Mesothelial cell of epicardium (in vitro differentiated cells): Measurements from ENCODE around the gene CPN2. TPM values are rescaled to one million over a fixed set of nuclear protein-coding genes. Genes with fewer than 3 reads are reported as not detected.

Experiments used
- DNase-seq, 2 experiments: peaks; one replicate each; pipeline ENCODE4 v3.0.0; 2021; ENCODE audit warnings: low spot score in 2 of 2; ENCODE audit not compliant: unreplicated experiment in 2 of 2
- H3K27ac Mint-ChIP-seq: 2 replicates; pipeline ENCODE4 v1.8.0; 2021; ENCODE audit warnings: mixed read lengths
- H3K27me3 Mint-ChIP-seq: 2 replicates; pipeline ENCODE4 v1.8.0; 2021; ENCODE audit warnings: low read depth, mixed read lengths
- H3K36me3 Mint-ChIP-seq: 2 replicates; pipeline ENCODE4 v1.8.0; 2021; ENCODE audit warnings: mixed read lengths
- H3K4me1 Mint-ChIP-seq: 2 replicates; pipeline ENCODE4 v1.8.0; 2021; ENCODE audit warnings: mixed read lengths
- H3K4me3 Mint-ChIP-seq: 2 replicates; pipeline ENCODE4 v1.8.0; 2021; ENCODE audit warnings: mild to moderate bottlenecking, moderate library complexity, mixed read lengths
- H3K9me3 Mint-ChIP-seq: 2 replicates; pipeline ENCODE4 v1.8.0; 2021; ENCODE audit warnings: mixed read lengths
- total RNA-seq: library from RNA; stranded (reverse); gene quantifications from 3 replicates; pipeline ENCODE4 v1.2.1, GENCODE V29; 2021
- TF ChIP-seq, protein P1 (sequence below): fragments of 200-600 bp; sonication (generic); IDR thresholded peaks from one replicate; pipeline ENCODE4 v1.5.0; 2021; ENCODE audit warnings: antibody characterized with exemption; ENCODE audit not compliant: unreplicated experiment

Gene CPN2
- total RNA-seq, 1 donor from 2014 or later, result not detected

DNA sequence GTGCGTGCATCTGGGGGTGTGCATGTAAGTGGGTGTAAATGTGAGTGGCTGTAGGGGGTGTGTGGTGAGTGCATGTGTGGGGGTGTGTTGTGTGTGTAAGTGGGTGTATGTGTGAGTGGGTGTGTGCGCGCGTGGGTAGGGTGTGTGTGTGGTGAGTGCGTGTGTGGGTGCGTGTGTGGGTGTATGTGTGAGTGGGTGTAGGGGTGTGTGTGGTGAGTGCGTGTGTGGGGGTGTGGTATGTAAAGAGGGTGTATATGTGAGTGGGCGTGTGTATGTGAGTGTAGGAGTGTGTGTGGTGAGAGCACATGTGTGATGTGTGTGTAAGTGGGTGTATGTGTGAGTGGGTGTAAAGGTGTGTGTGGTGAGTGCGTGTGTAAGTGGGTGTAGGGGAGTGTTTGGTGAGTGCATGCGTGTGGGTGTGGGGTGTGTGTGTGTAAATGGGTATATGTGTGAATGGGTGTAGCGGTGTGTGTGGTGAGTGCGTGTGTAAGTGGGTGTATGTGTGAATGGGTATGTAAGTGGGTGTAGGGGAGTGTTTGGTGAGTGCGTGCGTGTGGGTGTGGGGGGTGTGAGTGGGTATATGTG lies 916 bp upstream of the CPN2 start:
- TF ChIP-seq, protein P1, sequence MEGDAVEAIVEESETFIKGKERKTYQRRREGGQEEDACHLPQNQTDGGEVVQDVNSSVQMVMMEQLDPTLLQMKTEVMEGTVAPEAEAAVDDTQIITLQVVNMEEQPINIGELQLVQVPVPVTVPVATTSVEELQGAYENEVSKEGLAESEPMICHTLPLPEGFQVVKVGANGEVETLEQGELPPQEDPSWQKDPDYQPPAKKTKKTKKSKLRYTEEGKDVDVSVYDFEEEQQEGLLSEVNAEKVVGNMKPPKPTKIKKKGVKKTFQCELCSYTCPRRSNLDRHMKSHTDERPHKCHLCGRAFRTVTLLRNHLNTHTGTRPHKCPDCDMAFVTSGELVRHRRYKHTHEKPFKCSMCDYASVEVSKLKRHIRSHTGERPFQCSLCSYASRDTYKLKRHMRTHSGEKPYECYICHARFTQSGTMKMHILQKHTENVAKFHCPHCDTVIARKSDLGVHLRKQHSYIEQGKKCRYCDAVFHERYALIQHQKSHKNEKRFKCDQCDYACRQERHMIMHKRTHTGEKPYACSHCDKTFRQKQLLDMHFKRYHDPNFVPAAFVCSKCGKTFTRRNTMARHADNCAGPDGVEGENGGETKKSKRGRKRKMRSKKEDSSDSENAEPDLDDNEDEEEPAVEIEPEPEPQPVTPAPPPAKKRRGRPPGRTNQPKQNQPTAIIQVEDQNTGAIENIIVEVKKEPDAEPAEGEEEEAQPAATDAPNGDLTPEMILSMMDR, result no peak
- DNase-seq, result no peak
- H3K27ac Mint-ChIP-seq, result no peak overlapping the region
- no peaks in the 10 kb centered on the region for H3K36me3 Mint-ChIP-seq
- peaks cover 11% of the 10 kb centered on the region for H3K27me3 Mint-ChIP-seq
- H3K9me3 Mint-ChIP-seq, result no peaks in the 10 kb centered on the region
- H3K4me1 Mint-ChIP-seq, result no peaks in the 10 kb centered on the region
- H3K4me3 Mint-ChIP-seq, result no peak overlapping the region

DNA sequence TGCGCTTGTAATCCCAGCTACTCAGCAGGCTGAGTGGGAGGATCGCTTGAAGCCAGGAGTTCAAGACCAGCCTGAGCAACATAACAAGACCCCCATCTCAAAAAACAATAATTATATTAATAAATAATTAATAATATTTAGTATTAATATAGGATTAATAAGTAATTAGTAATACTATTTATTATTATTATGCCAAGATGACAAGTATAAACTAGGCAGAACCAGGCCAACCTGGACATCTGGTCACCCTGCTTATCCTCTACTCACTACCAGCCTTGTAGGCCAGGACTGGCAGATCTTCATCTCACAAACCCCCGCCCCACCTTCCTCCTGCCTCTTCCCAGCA lies 429 bp downstream of the CPN2 start:
- Mint-ChIP-seq H3K9me3 (no peaks in the 10 kb centered on the region), H3K36me3 (no peaks in the 10 kb centered on the region), H3K27ac (no peak overlapping the region), H3K4me1 (no peaks in the 10 kb centered on the region), H3K27me3 (peaks cover 5% of the 10 kb centered on the region), H3K4me3 (no peak overlapping the region)
- no peak for DNase-seq
- TF ChIP-seq, protein P1, result no peak

DNA sequence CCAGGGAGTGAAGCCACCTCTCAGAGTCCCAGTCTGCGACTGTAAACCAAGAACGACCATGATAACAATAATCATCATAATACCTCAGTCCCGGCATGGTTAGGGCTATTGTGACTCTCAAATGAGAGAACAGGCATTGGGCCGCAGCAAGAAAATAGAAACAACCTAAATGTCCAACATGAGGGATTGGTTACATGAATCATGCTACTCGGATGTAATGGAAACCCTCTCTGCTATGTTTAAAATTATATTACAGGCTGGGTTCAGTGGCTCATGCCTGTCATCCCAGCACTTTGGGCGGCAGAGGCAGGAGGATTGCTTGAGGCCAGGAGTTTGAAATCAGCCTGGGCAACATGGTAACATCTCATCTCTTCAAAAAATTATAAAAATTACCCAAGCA lies 2.8 kb downstream of the CPN2 start:
- H3K4me3 Mint-ChIP-seq, result no peak overlapping the region
- H3K4me1 Mint-ChIP-seq, result peaks cover 5% of the 10 kb centered on the region
- H3K9me3 Mint-ChIP-seq, result no peaks in the 10 kb centered on the region
- TF ChIP-seq, protein P1, result no peak
- no peaks in the 10 kb centered on the region for H3K36me3 Mint-ChIP-seq
- DNase-seq, result no peak
- H3K27me3 Mint-ChIP-seq, result peaks cover 7% of the 10 kb centered on the region
- H3K27ac Mint-ChIP-seq, result no peak overlapping the region

DNA sequence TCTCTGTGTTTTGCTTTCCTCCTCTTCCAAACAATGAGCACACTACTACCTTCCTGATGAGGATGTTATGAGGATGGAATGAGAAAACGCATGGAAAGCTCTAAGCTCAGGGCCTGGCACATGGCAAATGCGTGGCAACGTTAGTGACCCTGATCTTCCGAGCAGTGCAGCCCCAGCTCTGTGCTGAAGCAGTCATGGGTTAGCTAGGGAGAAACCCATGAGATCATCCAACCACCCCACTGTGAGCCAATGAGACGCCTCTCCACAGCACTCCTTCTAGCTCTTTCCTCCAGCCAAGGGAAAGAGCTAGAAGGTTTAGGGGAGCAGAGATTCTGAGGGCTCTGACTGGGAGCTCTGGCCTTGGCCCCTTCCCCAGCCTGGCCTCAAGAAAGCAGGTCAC lies 4.5 kb downstream of the CPN2 start:
- H3K27me3 Mint-ChIP-seq, result peaks cover 15% of the 10 kb centered on the region
- DNase-seq, result no peak
- H3K36me3 Mint-ChIP-seq, result no peaks in the 10 kb centered on the region
- H3K4me3 Mint-ChIP-seq, result no peak overlapping the region
- no peak overlapping the region for H3K27ac Mint-ChIP-seq
- no peaks in the 10 kb centered on the region for H3K9me3 Mint-ChIP-seq
- peaks cover 5% of the 10 kb centered on the region for H3K4me1 Mint-ChIP-seq
- TF ChIP-seq, protein P1, result no peak

DNA sequence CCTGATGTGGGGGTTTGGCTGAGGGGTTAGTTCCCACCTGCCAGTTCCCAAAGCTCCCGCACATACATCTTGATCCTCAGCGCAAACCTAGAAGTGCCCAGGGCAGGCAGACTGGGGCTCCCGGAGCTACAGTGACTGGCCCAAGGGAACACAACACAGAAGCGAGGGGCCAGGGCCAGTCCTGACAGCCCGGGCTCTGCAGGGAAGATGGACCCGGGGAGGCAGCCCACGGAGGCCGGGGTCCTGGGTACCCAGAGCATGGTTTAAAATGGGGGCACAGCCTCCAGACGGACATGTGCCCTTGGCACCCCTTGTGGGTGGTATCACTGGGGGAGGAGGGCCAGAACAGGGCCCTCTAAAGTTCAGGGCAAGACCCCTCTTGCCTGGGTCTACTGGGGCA lies 5.1 kb downstream of the CPN2 start:
- Mint-ChIP-seq H3K4me3 (no peak overlapping the region), H3K27ac (no peak overlapping the region), H3K4me1 (peaks cover 5% of the 10 kb centered on the region), H3K9me3 (no peaks in the 10 kb centered on the region), H3K27me3 (peaks cover 15% of the 10 kb centered on the region), H3K36me3 (no peaks in the 10 kb centered on the region)
- TF ChIP-seq, protein P1, result no peak
- DNase-seq, result no peak

DNA sequence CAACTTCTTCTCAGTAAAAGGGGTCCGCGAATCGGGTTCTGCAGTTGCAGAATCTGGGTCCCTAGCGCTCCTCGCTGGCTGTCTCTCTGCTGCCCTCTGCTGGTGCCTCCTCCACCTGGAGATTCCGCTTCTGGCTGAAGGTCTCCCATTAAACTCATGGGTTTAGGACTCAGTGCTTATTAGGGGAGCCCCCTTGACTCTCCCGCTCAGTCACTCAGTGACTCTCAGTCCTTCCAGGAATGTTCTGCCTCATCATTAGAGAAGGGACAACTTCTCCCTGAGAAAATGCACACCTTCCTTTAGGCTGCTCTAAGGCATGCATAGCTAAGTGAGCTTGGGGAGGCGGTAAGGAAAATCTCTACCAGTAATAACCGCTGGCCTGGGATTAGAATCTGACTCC lies 7.1 kb downstream of the CPN2 start:
- H3K27me3 Mint-ChIP-seq, result peaks cover 15% of the 10 kb centered on the region

More for the DNA sequence above, 7.1 kb downstream of the CPN2 start:
- H3K4me1 Mint-ChIP-seq, result peaks cover 21% of the 10 kb centered on the region
- H3K36me3 Mint-ChIP-seq, result no peaks in the 10 kb centered on the region
- H3K9me3 Mint-ChIP-seq, result no peaks in the 10 kb centered on the region
- DNase-seq, result peak; percentile 65 to 91
- no peak overlapping the region for H3K27ac Mint-ChIP-seq
- H3K4me3 Mint-ChIP-seq, result no peak overlapping the region
- TF ChIP-seq, protein P1, result peak; percentile 87
